ENCODE data around the gene ADD2.

The ADD2 gene

GRCh38 chr2:70716951-70717350 lies 51.0 kb downstream of the ADD2 start:
- Histone ChIP-seq H3K27ac (ENCODE audit: insufficient read depth in 1 of 2, low read depth in 1 of 2, low read length in 2 of 2, poor library complexity in 1 of 2, severe bottlenecking in 2 of 2) (no peak overlapping the region), H3K36me3 (ENCODE audit: control insufficient read depth in 4 of 4, insufficient read depth in 4 of 4, low read length in 3 of 4) (no peaks in the 10 kb centered on the region), H3K4me3 (ENCODE audit: control insufficient read depth in 1 of 7, extremely low read depth in 1 of 7, insufficient read depth in 4 of 7, low read depth in 2 of 7, low read length in 6 of 7) (no peak overlapping the region), H3K4me1 (ENCODE audit: control extremely low read depth in 1 of 4, control insufficient read depth in 4 of 4, insufficient read depth in 4 of 4, low read length in 3 of 4) (no peaks in the 10 kb centered on the region), H3K9me3 (ENCODE audit: control extremely low read depth in 1 of 5, control insufficient read depth in 4 of 5, insufficient read depth in 2 of 5, low read depth in 1 of 5, low read length in 4 of 5) (no peaks in the 10 kb centered on the region), H3K27me3 (replicated peaks in 2 of 5; ENCODE audit: control insufficient read depth in 4 of 5, insufficient read depth in 5 of 5, low read length in 4 of 5) (peaks cover 0 to 14% (median 0%) of the 10 kb centered on the region in 5 experiments)
- WGBS (ENCODE audit: insufficient coverage), result 92% methylated on average over 3 of the region's 3 CpGs
- DNase-seq, result no peak
- ChIA-PET POLR2A (no interaction called here), CTCF (interaction anchor here (1.5 kb wide), 2 partner anchors 30 to 31 kb away, joined by 4 to 5 read pairs; no protein-coding TSS in a partner anchor)

- POLR2A ChIA-PET, result interaction anchor here (1.3 kb wide), 1 partner anchor 110 kb away, joined by 3 read pairs; no protein-coding TSS in a partner anchor
- Histone ChIP-seq H3K27ac (ENCODE audit: insufficient read depth in 1 of 2, low read depth in 1 of 2, low read length in 2 of 2, poor library complexity in 1 of 2, severe bottlenecking in 2 of 2) (no peak overlapping the region), H3K9me3 (ENCODE audit: control extremely low read depth in 1 of 5, control insufficient read depth in 4 of 5, insufficient read depth in 2 of 5, low read depth in 1 of 5, low read length in 4 of 5) (no peaks in the 10 kb centered on the region), H3K4me3 (ENCODE audit: control insufficient read depth in 1 of 7, extremely low read depth in 1 of 7, insufficient read depth in 4 of 7, low read depth in 2 of 7, low read length in 6 of 7) (no peak overlapping the region), H3K4me1 (ENCODE audit: control extremely low read depth in 1 of 4, control insufficient read depth in 4 of 4, insufficient read depth in 4 of 4, low read length in 3 of 4) (no peaks in the 10 kb centered on the region), H3K27me3 (replicated peaks in 2 of 5; ENCODE audit: control insufficient read depth in 4 of 5, insufficient read depth in 5 of 5, low read length in 4 of 5) (peaks cover 0 to 14% (median 0%) of the 10 kb centered on the region in 5 experiments), H3K36me3 (ENCODE audit: control insufficient read depth in 4 of 4, insufficient read depth in 4 of 4, low read length in 3 of 4) (no peaks in the 10 kb centered on the region)
- DNase-seq, result no peak
- CTCF ChIA-PET, result interaction anchor here (1.5 kb wide), 1 partner anchor 30 kb away, joined by 5 read pairs; no protein-coding TSS in a partner anchor
- WGBS (ENCODE audit: insufficient coverage), result 93% methylated on average over 2 of the region's 7 CpGs
These were observed 51.8 kb downstream of the ADD2 start for GRCh38 chr2:70716131-70716743.

- CTCF ChIA-PET, result interaction anchor here (0.6 kb wide), 1 partner anchor 13 kb away, joined by 3 read pairs; no protein-coding TSS in a partner anchor
- POLR2A ChIA-PET, result interaction anchor here (1.3 kb wide), 1 partner anchor 111 kb away, joined by 3 read pairs; no protein-coding TSS in a partner anchor
- WGBS (ENCODE audit: insufficient coverage), result 95% methylated on average over 7 of the region's 7 CpGs
These were observed 52.7 kb downstream of the ADD2 start for GRCh38 chr2:70715071-70715985.

GRCh38 chr2:70714141-70714905 lies 53.7 kb downstream of the ADD2 start:
- Histone ChIP-seq H3K9me3 (ENCODE audit: control extremely low read depth in 1 of 5, control insufficient read depth in 4 of 5, insufficient read depth in 2 of 5, low read depth in 1 of 5, low read length in 4 of 5) (no peaks in the 10 kb centered on the region), H3K27me3 (replicated peaks in 2 of 5; ENCODE audit: control insufficient read depth in 4 of 5, insufficient read depth in 5 of 5, low read length in 4 of 5) (peaks cover 0 to 13% (median 0%) of the 10 kb centered on the region in 5 experiments), H3K36me3 (ENCODE audit: control insufficient read depth in 4 of 4, insufficient read depth in 4 of 4, low read length in 3 of 4) (no peaks in the 10 kb centered on the region), H3K4me1 (ENCODE audit: control extremely low read depth in 1 of 4, control insufficient read depth in 4 of 4, insufficient read depth in 4 of 4, low read length in 3 of 4) (no peaks in the 10 kb centered on the region), H3K27ac (ENCODE audit: insufficient read depth in 1 of 2, low read depth in 1 of 2, low read length in 2 of 2, poor library complexity in 1 of 2, severe bottlenecking in 2 of 2) (no peak overlapping the region), H3K4me3 (ENCODE audit: control insufficient read depth in 1 of 7, extremely low read depth in 1 of 7, insufficient read depth in 4 of 7, low read depth in 2 of 7, low read length in 6 of 7) (no peak overlapping the region)
- DNase-seq, result no peak
- POLR2A ChIA-PET, result no interaction called here
- CTCF ChIA-PET, result interaction anchor here (0.6 kb wide), 1 partner anchor 12 kb away, joined by 3 read pairs; no protein-coding TSS in a partner anchor
- 97% methylated on average over 5 of the region's 5 CpGs for WGBS (ENCODE audit: insufficient coverage)

More at GRCh38 chr2:70715071-70715985, 52.7 kb downstream of the ADD2 start:
- DNase-seq, result no peak
- H3K4me1 ChIP-seq (ENCODE audit: control extremely low read depth in 1 of 4, control insufficient read depth in 4 of 4, insufficient read depth in 4 of 4, low read length in 3 of 4), result no peaks in the 10 kb centered on the region
- H3K9me3 ChIP-seq (ENCODE audit: control extremely low read depth in 1 of 5, control insufficient read depth in 4 of 5, insufficient read depth in 2 of 5, low read depth in 1 of 5, low read length in 4 of 5), result no peaks in the 10 kb centered on the region
- H3K27ac ChIP-seq (ENCODE audit: insufficient read depth in 1 of 2, low read depth in 1 of 2, low read length in 2 of 2, poor library complexity in 1 of 2, severe bottlenecking in 2 of 2), result no peak overlapping the region
- H3K36me3 ChIP-seq (ENCODE audit: control insufficient read depth in 4 of 4, insufficient read depth in 4 of 4, low read length in 3 of 4), result no peaks in the 10 kb centered on the region
- H3K27me3 ChIP-seq (replicated peaks in 2 of 5; ENCODE audit: control insufficient read depth in 4 of 5, insufficient read depth in 5 of 5, low read length in 4 of 5), result peaks cover 0 to 11% (median 0%) of the 10 kb centered on the region in 5 experiments
- no peak overlapping the region for H3K4me3 ChIP-seq (ENCODE audit: control insufficient read depth in 1 of 7, extremely low read depth in 1 of 7, insufficient read depth in 4 of 7, low read depth in 2 of 7, low read length in 6 of 7)

- Histone ChIP-seq H3K36me3 (ENCODE audit: control insufficient read depth in 4 of 4, insufficient read depth in 4 of 4, low read length in 3 of 4) (no peaks in the 10 kb centered on the region), H3K4me1 (ENCODE audit: control extremely low read depth in 1 of 4, control insufficient read depth in 4 of 4, insufficient read depth in 4 of 4, low read length in 3 of 4) (no peaks in the 10 kb centered on the region), H3K27ac (ENCODE audit: insufficient read depth in 1 of 2, low read depth in 1 of 2, low read length in 2 of 2, poor library complexity in 1 of 2, severe bottlenecking in 2 of 2) (no peak overlapping the region), H3K27me3 (replicated peaks in 2 of 5; ENCODE audit: control insufficient read depth in 4 of 5, insufficient read depth in 5 of 5, low read length in 4 of 5) (peaks cover 0 to 9% (median 0%) of the 10 kb centered on the region in 5 experiments), H3K4me3 (ENCODE audit: control insufficient read depth in 1 of 7, extremely low read depth in 1 of 7, insufficient read depth in 4 of 7, low read depth in 2 of 7, low read length in 6 of 7) (no peak overlapping the region), H3K9me3 (ENCODE audit: control extremely low read depth in 1 of 5, control insufficient read depth in 4 of 5, insufficient read depth in 2 of 5, low read depth in 1 of 5, low read length in 4 of 5) (no peaks in the 10 kb centered on the region)
- ChIA-PET CTCF (no interaction called here), POLR2A (interaction anchor here (0.5 kb wide), 1 partner anchor 866 kb away, joined by 3 read pairs; no protein-coding TSS in a partner anchor)
- 95% methylated on average over 3 of the region's 5 CpGs for WGBS (ENCODE audit: insufficient coverage)
- DNase-seq, result no peak
These were observed 55.1 kb downstream of the ADD2 start for GRCh38 chr2:70712916-70713315.

- Histone ChIP-seq H3K27ac (ENCODE audit: insufficient read depth in 1 of 2, low read depth in 1 of 2, low read length in 2 of 2, poor library complexity in 1 of 2, severe bottlenecking in 2 of 2) (no peak overlapping the region), H3K9me3 (ENCODE audit: control extremely low read depth in 1 of 5, control insufficient read depth in 4 of 5, insufficient read depth in 2 of 5, low read depth in 1 of 5, low read length in 4 of 5) (no peaks in the 10 kb centered on the region), H3K4me1 (ENCODE audit: control extremely low read depth in 1 of 4, control insufficient read depth in 4 of 4, insufficient read depth in 4 of 4, low read length in 3 of 4) (no peaks in the 10 kb centered on the region), H3K27me3 (replicated peaks in 2 of 5; ENCODE audit: control insufficient read depth in 4 of 5, insufficient read depth in 5 of 5, low read length in 4 of 5) (peaks cover 0 to 8% (median 0%) of the 10 kb centered on the region in 5 experiments), H3K36me3 (ENCODE audit: control insufficient read depth in 4 of 4, insufficient read depth in 4 of 4, low read length in 3 of 4) (no peaks in the 10 kb centered on the region), H3K4me3 (ENCODE audit: control insufficient read depth in 1 of 7, extremely low read depth in 1 of 7, insufficient read depth in 4 of 7, low read depth in 2 of 7, low read length in 6 of 7) (no peak overlapping the region)
- DNase-seq, result no peak
- ChIA-PET CTCF (interaction anchor here (0.6 kb wide), 1 partner anchor 58 kb away, joined by 3 read pairs; no protein-coding TSS in a partner anchor), POLR2A (no interaction called here)
- no CpG with 5 or more reads among the region's 1 CpG for WGBS (ENCODE audit: insufficient coverage)
These were observed 56.8 kb downstream of the ADD2 start for GRCh38 chr2:70711191-70711590.

Data from common myeloid progenitor, CD34-positive (primary cell).